Trophoblast cell (in vitro differentiated cells and primary cell): ENCODE data around the gene PBX3.

Source experiments
- DNase-seq, 2 donors: peaks; one replicate each; pipeline ENCODE4 v3.0.0-alpha.2; 2016
- H2AFZ ChIP-seq: 2 replicates; pipeline ENCODE4 v1.6.1; 2013; ENCODE audit warnings: low read length, moderate library complexity, mild to moderate bottlenecking; ENCODE audit not compliant: insufficient read depth, poor library complexity
- H2AK5ac ChIP-seq: 2 replicates; pipeline ENCODE4 v1.6.1; 2013; ENCODE audit warnings: mild to moderate bottlenecking, low read length
- H2BK120ac ChIP-seq: 2 replicates; pipeline ENCODE4 v1.6.1; 2013; ENCODE audit warnings: low read length, mild to moderate bottlenecking, moderate library complexity; ENCODE audit not compliant: insufficient read depth, poor library complexity
- H2BK12ac ChIP-seq: 2 replicates; pipeline ENCODE4 v1.6.1; 2013; ENCODE audit warnings: mild to moderate bottlenecking, low read length, moderate library complexity
- H2BK5ac ChIP-seq: 2 replicates; pipeline ENCODE4 v1.6.1; 2013; ENCODE audit warnings: low read length, low read depth, moderate library complexity, mild to moderate bottlenecking; ENCODE audit not compliant: poor library complexity
- H3K14ac ChIP-seq: 2 replicates; pipeline ENCODE4 v1.6.1; 2013; ENCODE audit warnings: mild to moderate bottlenecking, low read length
- H3K18ac ChIP-seq: 2 replicates; pipeline ENCODE4 v1.6.1; 2013; ENCODE audit warnings: mild to moderate bottlenecking, low read length
- H3K23ac ChIP-seq: 2 replicates; pipeline ENCODE4 v1.6.1; 2013; ENCODE audit warnings: low read length
- H3K27ac ChIP-seq: 2 replicates; pipeline ENCODE4 v1.5.1; 2013; ENCODE audit warnings: low read depth, mild to moderate bottlenecking, inconsistent platforms, low read length, moderate library complexity
- H3K27me3 ChIP-seq: 2 replicates; pipeline ENCODE4 v1.6.1; 2013; ENCODE audit warnings: inconsistent platforms, mild to moderate bottlenecking, low read length, moderate library complexity; ENCODE audit not compliant: insufficient read depth
- H3K36me3 ChIP-seq, 2 experiments: 1 replicate in 1 of 2; 2 replicates in 1 of 2; pipeline ENCODE4 v1.6.1; 2013; ENCODE audit warnings: low read length in 2 of 2, mild to moderate bottlenecking in 2 of 2, moderate library complexity in 1 of 2; ENCODE audit not compliant: insufficient read depth in 2 of 2, control insufficient read depth in 1 of 2
- H3K4ac ChIP-seq: 2 replicates; pipeline ENCODE4 v1.6.1; 2013; ENCODE audit warnings: low read depth, mild to moderate bottlenecking, low read length, moderate library complexity
- H3K4me1 ChIP-seq, 2 experiments: 1 replicate in 1 of 2; 2 replicates in 1 of 2; pipeline ENCODE4 v1.6.1; 2013; ENCODE audit warnings: low read length in 2 of 2, mild to moderate bottlenecking in 2 of 2, moderate library complexity in 1 of 2; ENCODE audit not compliant: insufficient read depth in 2 of 2, control insufficient read depth in 1 of 2
- H3K4me2 ChIP-seq: 2 replicates; pipeline ENCODE4 v1.6.1; 2013; ENCODE audit warnings: inconsistent platforms, mild to moderate bottlenecking, low read length, moderate library complexity
- H3K4me3 ChIP-seq: 2 replicates; pipeline ENCODE4 v1.5.1; 2013; ENCODE audit warnings: mild to moderate bottlenecking, low read depth, low read length, inconsistent platforms
- H3K79me1 ChIP-seq: one replicate; pipeline ENCODE4 v1.6.1; 2013; ENCODE audit warnings: low read length
- H3K79me2 ChIP-seq: 2 replicates; pipeline ENCODE4 v1.6.1; 2013; ENCODE audit warnings: low read length, mild to moderate bottlenecking; ENCODE audit not compliant: control insufficient read depth, insufficient read depth, poor library complexity
- H3K9ac ChIP-seq: 2 replicates; pipeline ENCODE4 v1.6.1; 2013; ENCODE audit warnings: mild to moderate bottlenecking, low read length
- H3K9me3 ChIP-seq: 2 replicates; pipeline ENCODE4 v1.6.1; 2013; ENCODE audit warnings: low read depth, mild to moderate bottlenecking, control low read depth, inconsistent platforms, low read length; ENCODE audit not compliant: insufficient read depth
- H4K12ac ChIP-seq: 2 replicates; pipeline ENCODE4 v1.6.1; 2013; ENCODE audit warnings: low read depth, mild to moderate bottlenecking, low read length, moderate library complexity
- H4K8ac ChIP-seq: 2 replicates; pipeline ENCODE4 v1.6.1; 2013; ENCODE audit warnings: low read depth, mild to moderate bottlenecking, low read length, moderate library complexity
- H4K91ac ChIP-seq: one replicate; pipeline ENCODE4 v1.6.1; 2013; ENCODE audit warnings: low read depth, mild to moderate bottlenecking, low read length, moderate library complexity
- WGBS: extraction: QIAGEN DNeasy Blood & Tissue Kit; methylation state at CpG from one replicate; pipeline ENCODE4 v1.1.7; 2013; ENCODE audit warnings: missing lambda C conversion rate; ENCODE audit not compliant: insufficient read length, insufficient coverage; ENCODE audit errors: extremely low coverage; 5-methylcytosine and 5-hydroxymethylcytosine counted together

The PBX3 gene

DNA sequence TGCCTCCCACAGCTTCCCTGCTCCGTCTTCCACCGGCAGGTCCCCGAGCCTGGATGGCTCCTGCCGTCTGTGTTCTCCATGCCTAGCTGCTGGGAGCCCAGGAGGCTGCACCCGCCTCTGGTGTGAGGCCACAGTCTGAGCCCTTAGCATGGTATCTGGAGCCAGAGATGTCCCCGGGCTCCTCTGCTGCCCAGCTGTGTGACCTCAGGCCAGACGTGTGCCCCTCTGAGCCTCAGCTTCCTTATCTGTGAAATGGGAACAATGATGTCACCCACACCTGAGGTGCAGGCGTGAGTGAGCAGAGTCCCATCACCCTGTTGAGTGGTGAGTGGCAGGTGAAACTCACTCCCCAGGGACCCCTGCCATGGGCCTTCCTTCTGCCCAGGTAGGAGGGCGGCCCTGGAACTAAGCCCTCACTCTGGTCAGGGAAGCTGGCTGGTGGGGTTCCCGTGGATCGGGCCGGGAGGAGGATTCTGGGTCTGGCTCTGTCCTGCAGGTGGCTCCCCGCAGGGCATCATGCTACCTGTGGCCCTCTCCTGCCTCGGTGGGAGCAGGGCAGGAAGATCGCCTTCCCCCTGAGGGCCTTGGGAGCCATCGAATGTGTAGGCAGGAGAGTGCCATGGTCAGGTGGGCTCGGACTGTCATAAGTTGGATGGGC, 239.0 kb downstream of the PBX3 start:
- Histone ChIP-seq H3K9ac (no peak overlapping the region), H3K4ac (no peak overlapping the region), H2BK120ac (no peak overlapping the region), H2AFZ (no peak overlapping the region), H3K18ac (no peak overlapping the region), H3K36me3 (no peaks in the 10 kb centered on the region), H2BK12ac (no peak overlapping the region), H3K4me2 (no peak overlapping the region), H3K4me1 (no peaks in the 10 kb centered on the region), H3K9me3 (no peaks in the 10 kb centered on the region), H3K27ac (no peak overlapping the region), H4K12ac (no peak overlapping the region), H3K23ac (no peak overlapping the region), H3K4me3 (no peak overlapping the region), H3K79me1 (no peaks in the 10 kb centered on the region), H4K91ac (no peak overlapping the region), H3K27me3 (no peaks in the 10 kb centered on the region), H2BK5ac (no peak overlapping the region), H2AK5ac (no peak overlapping the region), H4K8ac (no peak overlapping the region), H3K79me2 (no peaks in the 10 kb centered on the region), H3K14ac (no peak overlapping the region)
- WGBS, result no CpG with 5 or more reads among the region's 17 CpGs
- no peak for DNase-seq

DNA sequence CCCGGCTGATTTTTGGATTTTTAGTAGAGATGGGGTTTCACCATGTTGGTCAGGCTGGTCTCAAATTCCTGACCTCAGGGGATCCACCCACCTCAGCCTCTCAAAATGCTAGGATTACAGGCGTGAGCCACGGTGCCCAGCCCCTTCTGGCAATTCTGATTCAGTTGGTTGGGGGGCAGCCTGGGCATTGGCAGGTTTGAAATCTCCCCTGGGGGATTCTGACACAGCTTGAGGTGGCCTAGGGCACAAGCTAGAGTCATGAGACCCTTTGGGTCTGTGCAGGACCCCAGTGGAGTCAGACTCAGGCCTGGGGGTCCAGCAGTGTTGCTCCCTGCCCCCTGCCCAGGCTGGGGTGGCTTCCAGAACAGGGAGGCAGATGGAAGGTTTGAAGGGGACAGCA, 239.8 kb downstream of the PBX3 start:
- H3K79me1 ChIP-seq, result no peaks in the 10 kb centered on the region
- H2BK12ac ChIP-seq, result no peak overlapping the region
- no peaks in the 10 kb centered on the region for H3K36me3 ChIP-seq
- no peak overlapping the region for H3K18ac ChIP-seq
- no peaks in the 10 kb centered on the region for H3K79me2 ChIP-seq
- H3K9ac ChIP-seq, result no peak overlapping the region
- H2AFZ ChIP-seq, result no peak overlapping the region
- no peak overlapping the region for H2BK5ac ChIP-seq
- H3K4me1 ChIP-seq, result no peaks in the 10 kb centered on the region
- no peak overlapping the region for H3K4me3 ChIP-seq
- H3K9me3 ChIP-seq, result no peaks in the 10 kb centered on the region
- no CpG with 5 or more reads among the region's 3 CpGs for whole genome bisulfite sequencing
- DNase-seq, result no peak
- H3K14ac ChIP-seq, result no peak overlapping the region
- no peaks in the 10 kb centered on the region for H3K27me3 ChIP-seq
- no peak overlapping the region for H2BK120ac ChIP-seq
- no peak overlapping the region for H3K4ac ChIP-seq
- H4K91ac ChIP-seq, result no peak overlapping the region
- no peak overlapping the region for H3K23ac ChIP-seq
- no peak overlapping the region for H4K8ac ChIP-seq
- no peak overlapping the region for H2AK5ac ChIP-seq
- H3K27ac ChIP-seq, result no peak overlapping the region
- H4K12ac ChIP-seq, result no peak overlapping the region
- H3K4me2 ChIP-seq, result no peak overlapping the region

DNA sequence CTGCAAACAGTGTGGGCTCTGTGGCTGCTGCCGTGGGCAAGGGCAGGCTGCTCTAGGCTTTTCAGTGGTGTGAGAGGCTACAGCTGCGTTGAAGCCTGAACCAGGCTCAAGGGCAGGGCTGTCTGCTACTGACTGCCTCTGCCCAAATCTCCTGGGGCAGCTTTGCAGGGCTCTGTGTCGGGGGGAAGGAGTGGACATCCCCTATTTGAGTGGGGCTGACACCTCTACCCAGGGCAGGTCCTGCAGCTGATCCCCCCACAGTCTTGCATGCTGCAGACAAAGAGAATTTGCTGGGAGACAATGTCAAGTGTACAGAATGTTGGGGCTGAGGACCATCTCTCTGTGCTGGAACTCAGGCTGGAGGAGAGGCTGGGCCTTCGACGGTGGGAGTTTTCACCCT, 240.2 kb downstream of the PBX3 start:
- Histone ChIP-seq H4K8ac (no peak overlapping the region), H3K36me3 (no peaks in the 10 kb centered on the region), H3K18ac (no peak overlapping the region), H3K4ac (no peak overlapping the region), H3K79me2 (no peaks in the 10 kb centered on the region), H3K4me3 (no peak overlapping the region), H3K9me3 (no peaks in the 10 kb centered on the region), H3K4me2 (no peak overlapping the region), H2BK5ac (no peak overlapping the region), H3K79me1 (no peaks in the 10 kb centered on the region), H4K91ac (no peak overlapping the region), H4K12ac (no peak overlapping the region), H3K27ac (no peak overlapping the region), H3K4me1 (no peaks in the 10 kb centered on the region), H3K23ac (no peak overlapping the region), H2BK120ac (no peak overlapping the region), H2AFZ (no peak overlapping the region), H3K9ac (no peak overlapping the region), H3K27me3 (no peaks in the 10 kb centered on the region), H2BK12ac (no peak overlapping the region), H3K14ac (no peak overlapping the region), H2AK5ac (no peak overlapping the region)
- no peak for DNase-seq
- WGBS, result no CpG with 5 or more reads among the region's 5 CpGs

GRCh38 chr9:125988479-125989050, 241.4 kb downstream of the PBX3 start:
- Histone ChIP-seq H3K4me2 (no peak overlapping the region), H3K14ac (no peak overlapping the region), H2AFZ (no peak overlapping the region), H3K9me3 (no peaks in the 10 kb centered on the region), H4K8ac (no peak overlapping the region), H3K79me2 (no peaks in the 10 kb centered on the region), H3K36me3 (no peaks in the 10 kb centered on the region), H3K79me1 (no peaks in the 10 kb centered on the region), H4K91ac (no peak overlapping the region), H2BK12ac (no peak overlapping the region), H4K12ac (no peak overlapping the region), H2BK5ac (no peak overlapping the region), H3K4ac (no peak overlapping the region), H3K27ac (no peak overlapping the region), H2BK120ac (no peak overlapping the region), H3K9ac (no peak overlapping the region), H3K4me3 (no peak overlapping the region), H3K18ac (no peak overlapping the region), H3K4me1 (no peaks in the 10 kb centered on the region), H3K23ac (no peak overlapping the region), H3K27me3 (no peaks in the 10 kb centered on the region), H2AK5ac (no peak overlapping the region)
- no peak for DNase-seq
- WGBS, result no CpG with 5 or more reads among the region's 9 CpGs
